Stomach (tissue), 9 donors: ENCODE results near the gene HCN1. TPM values are rescaled to one million over a fixed set of nuclear protein-coding genes. Genes with fewer than 3 reads are reported as not detected.
"Not testable (repeated sequence)": the region's sequence is repeated elsewhere in the genome, so short reads cannot be mapped to it uniquely, and the experiment has no call there.

Experiments
- DNase-seq, 2 donors: peaks; one replicate each; pipeline versions ENCODE4 v3.0.0 to v3.0.0-alpha.2; 2013 to 2019
- H3K27ac ChIP-seq, 5 donors: fragments of 200-600 bp in 4 of 5; sonication (generic) in 4 of 5; one replicate each; pipeline ENCODE4 v1.5.1; 2013 to 2019; ENCODE audit warnings: mild to moderate bottlenecking in 1 of 5, moderate library complexity in 1 of 5
- H3K27me3 ChIP-seq, 3 donors: fragments of 200-600 bp; sonication (generic); one replicate each; pipeline ENCODE4 v1.5.1; 2017 to 2019; ENCODE audit warnings: mixed run types in 1 of 3
- H3K36me3 ChIP-seq, 4 donors: fragments of 200-600 bp; sonication (generic); 1 replicate in 3 of 4; 2 replicates in 1 of 4; pipeline ENCODE4 v1.5.1; 2016 to 2019
- H3K4me1 ChIP-seq, 4 donors: fragments of 200-600 bp; sonication (generic); one replicate each; pipeline ENCODE4 v1.5.1; 2016 to 2019
- H3K4me3 ChIP-seq, 4 donors: fragments of 200-600 bp; sonication (generic) in 3 of 4; one replicate each; pipeline ENCODE4 v1.5.1; 2016 to 2019; ENCODE audit warnings: mild to moderate bottlenecking in 1 of 4
- H3K9me3 ChIP-seq, 4 donors: fragments of 200-600 bp; sonication (generic); one replicate each; pipeline ENCODE4 v1.5.1; 2016 to 2019
- EP300 ChIP-seq: sonication (generic); formaldehyde crosslinking; IDR thresholded peaks from one replicate; pipeline ENCODE4 v1.6.1; 2017; ENCODE audit warnings: antibody characterized with exemption
- POLR2A ChIP-seq, 4 donors: fragments of 450-650 bp; IDR thresholded peaks; one replicate each; pipeline ENCODE4 v1.6.1; 2016; ENCODE audit warnings: antibody characterized with exemption in 4 of 4, control low read depth in 2 of 4, mild to moderate bottlenecking in 1 of 4, moderate library complexity in 1 of 4
- POLR2AphosphoS5 ChIP-seq, 3 donors: sonication (generic); formaldehyde crosslinking; IDR thresholded peaks; one replicate each; pipeline ENCODE4 v1.6.1; 2016; ENCODE audit warnings: antibody characterized with exemption in 3 of 3
- WGBS, 5 donors: extraction: QIAGEN DNeasy Blood & Tissue Kit in 3 of 5; methylation state at CpG; one replicate each; pipeline versions ENCODE4 v1.1.5 to v1.1.7; 2013 to 2018; 5-methylcytosine and 5-hydroxymethylcytosine counted together
- intact Hi-C: fragments of 100-400 bp; cut with DNase I; formaldehyde crosslinking; loops from one replicate; pipeline ENCODE4 v1.15.1; 2023; ENCODE audit warnings: low total_unique reads
- polyA plus RNA-seq, 3 donors: library from polyadenylated mRNA; stranded (reverse); fragments of 200-250 nt; gene quantifications; one replicate each; pipeline ENCODE4 v1.2.3, GENCODE V29; 2013
- total RNA-seq, 5 donors: library from RNA; depleted of rRNA; stranded (reverse); fragments of >200 nt; gene quantifications; one replicate each; pipeline versions ENCODE4 v1.1.0 to v1.2.3, GENCODE V29; 2014 to 2016
- TF ChIP-seq, protein P1 (sequence below), 7 experiments: fragments of 450-650 bp in 4 of 7; fragments of 200-600 bp in 3 of 7; sonication (generic) in 3 of 7; IDR thresholded peaks; one replicate each; pipeline ENCODE4 v1.5.1; 2016 to 2019; ENCODE audit warnings: antibody characterized with exemption in 7 of 7, control low read depth in 2 of 7, mild to moderate bottlenecking in 1 of 7
- donor health status: healthy with polysubstance abuse.
- donor health status: Bipolar disorder and iron deficiency.
- donor health status: healthy.

The HCN1 gene
- total and polyA plus RNA-seq, 8 donors = 0.03 to 0.92 (median 0.29) TPM; not detected in 5

DNA sequence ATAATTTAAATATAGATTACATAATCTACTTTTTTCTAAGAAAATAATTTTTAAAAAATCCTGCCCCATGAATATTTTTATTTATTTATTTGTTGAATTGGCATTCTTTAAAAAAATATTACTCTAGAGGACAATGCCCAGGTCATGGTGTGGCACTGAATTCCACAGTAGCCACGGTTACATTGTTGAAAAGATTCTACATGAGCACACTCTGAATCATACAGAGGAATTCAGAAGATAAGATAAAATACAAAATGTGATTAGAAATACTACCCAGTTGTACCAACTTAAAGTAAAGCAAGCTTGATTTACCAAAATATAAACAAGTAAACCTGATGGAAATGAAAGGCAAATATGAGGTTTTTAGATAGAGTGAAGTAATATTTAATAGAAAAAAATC, 183.7 kb downstream of the HCN1 start:
- Histone ChIP-seq H3K4me1 (no peaks in the 10 kb centered on the region), H3K4me3 (no peak overlapping the region), H3K27me3 (no peaks in the 10 kb centered on the region), H3K9me3 (no peaks in the 10 kb centered on the region), H3K36me3 (no peaks in the 10 kb centered on the region), H3K27ac (no peak overlapping the region)
- intact Hi-C loops = no loop called here
- no peak for DNase-seq
- 17 to 50% (median 39%) methylated on average over 1 of the region's 1 CpG for WGBS, 5 donors
- no peak for TF ChIP-seq EP300
- TF ChIP-seq, protein P1, sequence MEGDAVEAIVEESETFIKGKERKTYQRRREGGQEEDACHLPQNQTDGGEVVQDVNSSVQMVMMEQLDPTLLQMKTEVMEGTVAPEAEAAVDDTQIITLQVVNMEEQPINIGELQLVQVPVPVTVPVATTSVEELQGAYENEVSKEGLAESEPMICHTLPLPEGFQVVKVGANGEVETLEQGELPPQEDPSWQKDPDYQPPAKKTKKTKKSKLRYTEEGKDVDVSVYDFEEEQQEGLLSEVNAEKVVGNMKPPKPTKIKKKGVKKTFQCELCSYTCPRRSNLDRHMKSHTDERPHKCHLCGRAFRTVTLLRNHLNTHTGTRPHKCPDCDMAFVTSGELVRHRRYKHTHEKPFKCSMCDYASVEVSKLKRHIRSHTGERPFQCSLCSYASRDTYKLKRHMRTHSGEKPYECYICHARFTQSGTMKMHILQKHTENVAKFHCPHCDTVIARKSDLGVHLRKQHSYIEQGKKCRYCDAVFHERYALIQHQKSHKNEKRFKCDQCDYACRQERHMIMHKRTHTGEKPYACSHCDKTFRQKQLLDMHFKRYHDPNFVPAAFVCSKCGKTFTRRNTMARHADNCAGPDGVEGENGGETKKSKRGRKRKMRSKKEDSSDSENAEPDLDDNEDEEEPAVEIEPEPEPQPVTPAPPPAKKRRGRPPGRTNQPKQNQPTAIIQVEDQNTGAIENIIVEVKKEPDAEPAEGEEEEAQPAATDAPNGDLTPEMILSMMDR (IDR thresholded peaks at IDR 0.05) = no peak
- TF ChIP-seq POLR2A (IDR thresholded peaks at IDR 0.05) = no peak
- TF ChIP-seq POLR2AphosphoS5 (IDR thresholded peaks at IDR 0.05) = no peak

DNA sequence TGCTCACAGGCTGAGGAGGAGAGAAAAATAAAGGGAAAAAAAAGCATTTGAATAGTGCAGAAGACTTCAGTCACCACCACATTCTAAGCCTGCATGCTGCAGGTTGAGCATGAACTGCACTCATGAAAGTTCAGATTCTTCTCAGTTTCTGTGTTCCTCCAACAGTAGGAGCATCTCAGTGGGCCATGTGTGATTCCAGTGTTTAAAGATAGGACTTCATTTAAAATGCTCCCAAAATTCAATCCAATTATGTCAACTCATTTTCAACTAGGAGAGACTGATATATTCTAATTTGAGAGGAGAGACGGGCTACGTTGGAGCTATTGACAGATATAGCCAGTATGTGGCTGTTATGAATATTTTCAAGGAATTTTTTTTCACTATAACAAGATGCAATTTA, 186.8 kb downstream of the HCN1 start:
- no peak overlapping the region for H3K27ac ChIP-seq
- WGBS, 5 donors = 83 to 93% (median 90%) methylated on average over 2 of the region's 2 CpGs
- no peak for DNase-seq

DNA sequence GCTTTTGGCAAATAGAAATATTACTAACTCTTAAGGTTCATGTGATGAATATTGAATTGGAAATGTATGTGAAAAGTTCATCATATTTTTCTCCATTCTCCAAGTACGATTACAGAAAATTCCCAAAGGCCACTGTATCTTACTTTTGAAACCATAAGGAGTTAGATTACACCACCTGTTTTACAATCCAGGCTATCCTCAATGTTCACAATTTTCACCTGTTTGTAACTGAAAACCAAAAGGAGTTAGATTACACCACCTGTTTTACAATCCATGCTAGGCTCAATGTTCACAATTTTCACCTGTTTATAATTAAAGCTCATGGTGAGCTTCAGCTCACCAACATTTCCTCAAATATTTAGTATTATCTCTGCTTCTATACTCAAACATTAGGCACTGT, 188.0 kb downstream of the HCN1 start:
- no peaks in the 10 kb centered on the region for H3K4me1 ChIP-seq
- no peak overlapping the region for H3K27ac ChIP-seq
- H3K9me3 ChIP-seq = peaks cover 0 to 4% (median 0%) of the 10 kb centered on the region in 4 donors
- intact Hi-C loops = no loop called here
- no peaks in the 10 kb centered on the region for H3K36me3 ChIP-seq
- DNase-seq = no peak
- no peak overlapping the region for H3K4me3 ChIP-seq
- TF ChIP-seq, protein P1 (IDR thresholded peaks at IDR 0.05) = no peak
- TF ChIP-seq POLR2A (IDR thresholded peaks at IDR 0.05) (no peak), EP300 (no peak), POLR2AphosphoS5 (IDR thresholded peaks at IDR 0.05) (no peak)
- H3K27me3 ChIP-seq = no peaks in the 10 kb centered on the region
- 74 to 86% (median 83%) methylated on average over 1 of the region's 1 CpG for WGBS, 5 donors

More for the DNA sequence above, 186.8 kb downstream of the HCN1 start:
- intact Hi-C loops = no loop called here
- no peak overlapping the region for H3K4me3 ChIP-seq
- no peaks in the 10 kb centered on the region for H3K36me3 ChIP-seq
- H3K4me1 ChIP-seq = no peaks in the 10 kb centered on the region
- no peaks in the 10 kb centered on the region for H3K27me3 ChIP-seq
- TF ChIP-seq POLR2AphosphoS5 (IDR thresholded peaks at IDR 0.05) (no peak), EP300 (no peak), POLR2A (IDR thresholded peaks at IDR 0.05) (no peak)
- TF ChIP-seq, protein P1 (IDR thresholded peaks at IDR 0.05) = no peak
- H3K9me3 ChIP-seq = no peaks in the 10 kb centered on the region

DNA sequence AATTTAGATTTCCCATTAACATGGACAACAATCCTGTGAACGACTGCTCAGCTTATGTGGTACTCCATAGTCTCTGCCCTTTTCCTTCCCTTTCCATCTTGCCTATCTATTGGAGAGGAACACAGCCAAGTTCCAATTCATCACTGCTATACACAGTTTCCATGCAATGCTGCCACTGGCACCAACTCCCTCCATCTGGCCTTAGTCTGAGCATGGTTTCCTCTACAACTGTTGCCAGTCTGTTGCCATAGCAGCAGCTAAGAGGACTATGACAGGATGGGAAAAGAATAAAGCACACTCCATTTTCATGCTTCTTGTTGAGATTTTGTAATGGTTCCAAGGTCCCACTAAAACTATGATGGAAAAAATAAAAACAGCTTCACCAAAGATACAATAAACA, 189.0 kb downstream of the HCN1 start:
- TF ChIP-seq EP300 = no peak
- TF ChIP-seq POLR2A (IDR thresholded peaks at IDR 0.05) = no peak
- TF ChIP-seq POLR2AphosphoS5 (IDR thresholded peaks at IDR 0.05) = no peak
- TF ChIP-seq, protein P1 (IDR thresholded peaks at IDR 0.05) = no peak
- Histone ChIP-seq H3K36me3 (no peaks in the 10 kb centered on the region), H3K27me3 (no peaks in the 10 kb centered on the region), H3K4me1 (no peaks in the 10 kb centered on the region), H3K9me3 (peaks cover 0 to 4% (median 0%) of the 10 kb centered on the region in 4 donors), H3K27ac (no peak overlapping the region), H3K4me3 (no peak overlapping the region)
- intact Hi-C loops = no loop called here
- 7 to 30% (median 27%) methylated on average over 1 of the region's 1 CpG for WGBS, 5 donors
- peak in 1 of 2 donors; percentile 78 for DNase-seq

DNA sequence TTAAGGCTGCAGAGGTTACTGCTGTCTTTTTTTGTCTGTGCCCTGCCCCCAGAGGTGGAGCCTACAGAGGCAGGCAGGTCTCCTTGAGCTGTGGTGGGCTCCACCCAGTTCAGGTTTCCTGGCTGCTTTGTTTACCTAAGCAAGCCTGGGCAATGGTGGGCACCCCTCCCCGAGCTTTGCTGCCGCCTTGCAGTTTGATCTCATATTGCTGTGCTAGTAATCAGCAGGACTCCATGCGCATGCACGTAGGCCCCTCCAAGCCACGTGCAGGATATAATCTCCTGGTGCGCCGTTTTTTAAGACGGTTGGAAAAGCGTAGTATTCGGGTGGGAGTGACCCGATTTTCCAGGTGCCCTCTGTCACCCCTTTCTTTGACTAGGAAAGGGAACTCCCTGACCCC, 197.2 kb downstream of the HCN1 start:
- H3K27me3 ChIP-seq, DNase-seq, H3K4me1 ChIP-seq, H3K27ac ChIP-seq, H3K36me3 ChIP-seq, H3K4me3 ChIP-seq, intact Hi-C loops: not testable (repeated sequence)
- 90 to 96% (median 95%) methylated on average over 11 of the region's 11 CpGs for WGBS, 5 donors
- peaks cover 0 to 13% (median 6%) of the 10 kb centered on the region in 4 donors for H3K9me3 ChIP-seq
